Peyer's patch (tissue), 4 donors: ENCODE measurements around the gene AOPEP.

Source experiments
- POLR2A ChIP-seq, 2 donors: fragments of 450-650 bp; IDR thresholded peaks; one replicate each; pipeline ENCODE4 v1.5.1; 2017; ENCODE audit warnings: antibody characterized with exemption in 2 of 2, mild to moderate bottlenecking in 2 of 2, moderate library complexity in 2 of 2
- TF ChIP-seq, protein P1 (sequence below), 6 experiments: fragments of 450-650 bp in 4 of 6; fragments of 200-600 bp in 2 of 6; sonication (generic) in 1 of 6; IDR thresholded peaks; one replicate each; pipeline ENCODE4 v1.5.1; 2017 to 2019; ENCODE audit warnings: antibody characterized with exemption in 6 of 6, mild to moderate bottlenecking in 3 of 6, moderate library complexity in 1 of 6

DNA sequence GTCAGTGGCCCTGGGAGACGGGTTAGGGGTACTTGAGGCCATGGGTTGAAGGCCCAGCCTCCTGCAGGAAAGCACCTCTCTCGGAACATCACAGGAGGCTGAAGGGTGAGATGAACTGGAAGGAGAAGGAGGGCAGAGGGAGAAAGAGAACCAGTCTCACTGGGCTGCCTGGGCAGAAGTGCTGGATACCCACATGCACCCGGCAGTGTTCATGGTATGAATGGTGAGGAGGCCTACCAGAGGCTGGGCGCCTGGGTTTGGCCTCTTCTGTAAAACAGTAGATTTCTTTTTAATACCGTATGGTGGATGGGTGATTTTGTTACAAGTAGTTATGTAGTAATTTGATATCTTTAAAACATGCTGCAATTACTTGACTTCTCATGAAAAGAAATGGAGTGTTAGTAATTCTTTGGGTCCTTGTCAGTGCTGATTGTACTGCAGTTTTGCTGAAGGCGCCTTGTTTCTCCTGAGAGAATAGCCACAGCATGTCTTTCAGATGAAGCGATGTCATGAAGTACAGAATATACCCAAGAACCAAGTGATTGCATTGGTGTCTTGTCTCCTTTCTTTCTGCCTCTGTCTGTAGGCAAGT is 332.4 kb downstream of the AOPEP start:
- TF ChIP-seq, protein P1, sequence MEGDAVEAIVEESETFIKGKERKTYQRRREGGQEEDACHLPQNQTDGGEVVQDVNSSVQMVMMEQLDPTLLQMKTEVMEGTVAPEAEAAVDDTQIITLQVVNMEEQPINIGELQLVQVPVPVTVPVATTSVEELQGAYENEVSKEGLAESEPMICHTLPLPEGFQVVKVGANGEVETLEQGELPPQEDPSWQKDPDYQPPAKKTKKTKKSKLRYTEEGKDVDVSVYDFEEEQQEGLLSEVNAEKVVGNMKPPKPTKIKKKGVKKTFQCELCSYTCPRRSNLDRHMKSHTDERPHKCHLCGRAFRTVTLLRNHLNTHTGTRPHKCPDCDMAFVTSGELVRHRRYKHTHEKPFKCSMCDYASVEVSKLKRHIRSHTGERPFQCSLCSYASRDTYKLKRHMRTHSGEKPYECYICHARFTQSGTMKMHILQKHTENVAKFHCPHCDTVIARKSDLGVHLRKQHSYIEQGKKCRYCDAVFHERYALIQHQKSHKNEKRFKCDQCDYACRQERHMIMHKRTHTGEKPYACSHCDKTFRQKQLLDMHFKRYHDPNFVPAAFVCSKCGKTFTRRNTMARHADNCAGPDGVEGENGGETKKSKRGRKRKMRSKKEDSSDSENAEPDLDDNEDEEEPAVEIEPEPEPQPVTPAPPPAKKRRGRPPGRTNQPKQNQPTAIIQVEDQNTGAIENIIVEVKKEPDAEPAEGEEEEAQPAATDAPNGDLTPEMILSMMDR (IDR thresholded peaks at IDR 0.05), result no peak
- TF ChIP-seq POLR2A (IDR thresholded peaks at IDR 0.05), result no peak
